ENCODE results near the gene COPS3.
A peak's percentile ranks its signal among the peaks of the same experiment; 100 is the strongest.

The COPS3 gene

GRCh38 chr17:17239832-17240231 lies 41.2 kb downstream of the COPS3 start:
- no peak for DNase-seq

GRCh38 chr17:17237026-17237799 lies 43.8 kb downstream of the COPS3 start, which contains the start of gene FLCN:
Gene FLCN, minus strand, starts transcription at chr17:17237168. Its CDS starts 9,031 bp downstream, at chr17:17228137.
- DNase-seq, result peak; percentile 88

- DNase-seq, result no peak
These were observed 44.6 kb downstream of the COPS3 start for GRCh38 chr17:17236295-17237025.

- DNase-seq, result no peak
These were observed 45.6 kb downstream of the COPS3 start for GRCh38 chr17:17235212-17236174.

- DNase-seq, result no peak
These were observed 48.8 kb downstream of the COPS3 start for GRCh38 chr17:17232303-17232621.

- DNase-seq, result no peak
These were observed 49.3 kb downstream of the COPS3 start for GRCh38 chr17:17231621-17232302.

GRCh38 chr17:17229416-17230384 lies 51.3 kb downstream of the COPS3 start:
- no peak for DNase-seq

GRCh38 chr17:17228521-17229279 lies 52.3 kb downstream of the COPS3 start:
- no peak for DNase-seq

- DNase-seq, result no peak
These were observed 53.2 kb downstream of the COPS3 start for GRCh38 chr17:17227608-17228520.

GRCh38 chr17:17226451-17227265 lies 54.4 kb downstream of the COPS3 start:
- DNase-seq, result no peak

GRCh38 chr17:17225901-17226300 lies 55.1 kb downstream of the COPS3 start:
- DNase-seq, result no peak

GRCh38 chr17:17224137-17224536 lies 56.9 kb downstream of the COPS3 start:
- DNase-seq, result no peak

- DNase-seq, result no peak
These were observed 57.3 kb downstream of the COPS3 start for GRCh38 chr17:17223736-17224135.

- no peak for DNase-seq
These were observed 59.7 kb downstream of the COPS3 start for GRCh38 chr17:17221329-17221728.

GRCh38 chr17:17220529-17220928 lies 60.5 kb downstream of the COPS3 start:
- DNase-seq, result no peak

GRCh38 chr17:17217995-17218394 lies 63.1 kb downstream of the COPS3 start:
- no peak for DNase-seq

GRCh38 chr17:17216776-17217175 lies 64.3 kb downstream of the COPS3 start:
- DNase-seq, result no peak

- DNase-seq, result no peak
These were observed 64.8 kb downstream of the COPS3 start for GRCh38 chr17:17216236-17216635.

- no peak for DNase-seq
These were observed 65.5 kb downstream of the COPS3 start for GRCh38 chr17:17215575-17215974.
